KOPT-K1 (cell line): ENCODE data around the gene CPNE8.

Experiments used
- H3K27ac ChIP-seq: fragments of 200-600 bp; sonication (generic); 2 replicates; pipeline ENCODE4 v1.5.1; 2016; ENCODE audit warnings: antibody characterized with exemption, mild to moderate bottlenecking, low read depth, low read length; ENCODE audit not compliant: poor library complexity, severe bottlenecking
- H3K36me3 ChIP-seq: fragments of 200-600 bp; sonication (generic); 2 replicates; pipeline ENCODE4 v1.5.1; 2017; ENCODE audit warnings: antibody characterized with exemption, mild to moderate bottlenecking, low read length, moderate library complexity; ENCODE audit not compliant: insufficient read depth
- H3K9me3 ChIP-seq: fragments of 200-600 bp; sonication (generic); 2 replicates; pipeline ENCODE4 v1.5.1; 2017; ENCODE audit warnings: antibody characterized with exemption, low read length, mild to moderate bottlenecking; ENCODE audit not compliant: insufficient read depth, poor library complexity, severe bottlenecking

The CPNE8 gene

GRCh38 chr12:38907201-38907923 lies 2.0 kb upstream of the CPNE8 start:
- H3K36me3 ChIP-seq, result no peaks in the 10 kb centered on the region
- H3K27ac ChIP-seq, result no peak overlapping the region
- H3K9me3 ChIP-seq, result peaks cover 15% of the 10 kb centered on the region

- peaks cover 15% of the 10 kb centered on the region for H3K9me3 ChIP-seq
- H3K36me3 ChIP-seq, result no peaks in the 10 kb centered on the region
- no peak overlapping the region for H3K27ac ChIP-seq
These were observed 1.2 kb upstream of the CPNE8 start for GRCh38 chr12:38906482-38907200.

GRCh38 chr12:38904537-38905479 lies 583 bp downstream of the CPNE8 start:
- no peak overlapping the region for H3K27ac ChIP-seq

GRCh38 chr12:38903596-38903995 lies 1.8 kb downstream of the CPNE8 start:
- H3K27ac ChIP-seq, result no peak overlapping the region
- peaks cover 15% of the 10 kb centered on the region for H3K9me3 ChIP-seq
- H3K36me3 ChIP-seq, result no peaks in the 10 kb centered on the region

More at GRCh38 chr12:38904537-38905479, 583 bp downstream of the CPNE8 start:
- Histone ChIP-seq H3K36me3 (no peaks in the 10 kb centered on the region), H3K9me3 (peaks cover 15% of the 10 kb centered on the region)

DNA sequence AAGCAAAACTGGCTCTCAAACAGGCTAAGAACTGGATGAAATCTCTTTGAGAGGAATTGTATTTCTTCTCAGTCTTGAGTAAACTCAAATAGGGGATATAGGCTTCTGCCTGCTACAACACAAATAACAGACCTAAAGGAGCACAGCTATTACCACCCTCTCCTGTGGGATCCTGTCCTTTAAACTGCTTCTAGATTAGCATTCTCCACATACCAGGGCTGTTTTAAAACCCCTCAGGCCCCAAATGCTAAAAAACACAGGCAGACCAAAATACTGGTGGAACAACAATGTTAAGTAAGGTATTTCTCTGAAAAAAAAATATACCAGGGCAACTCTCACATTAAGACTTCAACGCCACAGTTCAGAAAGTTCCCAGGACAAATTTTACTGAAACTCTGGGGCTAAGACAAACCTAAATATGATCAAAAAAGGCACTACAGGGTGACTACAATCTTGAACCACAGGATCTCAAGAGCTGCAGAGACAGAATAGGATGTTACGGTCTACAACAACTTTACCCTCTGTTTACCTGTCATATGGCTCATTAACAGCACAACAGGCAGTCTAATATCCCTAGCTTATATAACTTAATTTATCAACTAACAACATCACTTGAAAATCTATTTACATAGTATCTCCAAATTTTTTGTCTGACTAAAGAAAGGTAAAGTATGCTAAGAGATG lies 7.2 kb downstream of the CPNE8 start:
- H3K36me3 ChIP-seq, result no peaks in the 10 kb centered on the region
- no peaks in the 10 kb centered on the region for H3K9me3 ChIP-seq
- H3K27ac ChIP-seq, result no peak overlapping the region

- H3K27ac ChIP-seq, result no peak overlapping the region
- H3K9me3 ChIP-seq, result no peaks in the 10 kb centered on the region
- H3K36me3 ChIP-seq, result no peaks in the 10 kb centered on the region
These were observed 9.9 kb downstream of the CPNE8 start for GRCh38 chr12:38895446-38895845.

GRCh38 chr12:38892976-38893375 lies 12.4 kb downstream of the CPNE8 start:
- Histone ChIP-seq H3K9me3 (no peaks in the 10 kb centered on the region), H3K36me3 (no peaks in the 10 kb centered on the region), H3K27ac (no peak overlapping the region)

DNA sequence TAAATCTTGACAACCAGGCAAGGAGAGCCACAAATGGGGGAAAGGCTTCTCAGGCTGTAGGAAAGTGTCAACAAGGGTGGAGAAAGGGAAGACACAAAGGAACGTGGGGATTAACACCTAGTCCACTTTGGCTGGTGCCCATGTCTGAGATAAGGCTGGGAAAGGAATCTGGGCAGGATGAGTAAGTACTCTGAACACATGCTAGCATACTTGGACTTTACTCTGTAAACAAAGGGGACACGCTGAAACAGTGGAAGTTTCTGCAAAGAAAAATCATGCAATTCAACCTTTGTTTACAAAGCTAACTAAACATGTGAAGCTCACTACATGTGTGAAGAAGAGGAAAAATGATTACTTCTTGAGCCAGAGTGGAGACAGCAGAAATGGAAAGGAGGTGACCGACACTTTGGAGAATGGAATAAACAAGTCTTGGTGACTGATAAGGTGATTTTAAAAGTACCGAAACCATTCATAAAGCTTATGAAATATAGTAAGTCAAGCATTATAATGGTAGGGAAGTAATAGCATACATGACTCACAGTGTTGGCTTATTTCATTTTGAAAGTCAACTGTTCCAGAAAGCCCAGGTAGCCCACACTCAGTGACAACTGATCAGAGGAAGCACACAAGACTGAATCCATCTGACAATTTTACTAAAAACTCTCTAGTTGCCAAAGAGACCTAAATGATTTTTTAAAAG lies 13.2 kb downstream of the CPNE8 start:
- H3K27ac ChIP-seq, result no peak overlapping the region
- H3K36me3 ChIP-seq, result no peaks in the 10 kb centered on the region
- H3K9me3 ChIP-seq, result no peaks in the 10 kb centered on the region

DNA sequence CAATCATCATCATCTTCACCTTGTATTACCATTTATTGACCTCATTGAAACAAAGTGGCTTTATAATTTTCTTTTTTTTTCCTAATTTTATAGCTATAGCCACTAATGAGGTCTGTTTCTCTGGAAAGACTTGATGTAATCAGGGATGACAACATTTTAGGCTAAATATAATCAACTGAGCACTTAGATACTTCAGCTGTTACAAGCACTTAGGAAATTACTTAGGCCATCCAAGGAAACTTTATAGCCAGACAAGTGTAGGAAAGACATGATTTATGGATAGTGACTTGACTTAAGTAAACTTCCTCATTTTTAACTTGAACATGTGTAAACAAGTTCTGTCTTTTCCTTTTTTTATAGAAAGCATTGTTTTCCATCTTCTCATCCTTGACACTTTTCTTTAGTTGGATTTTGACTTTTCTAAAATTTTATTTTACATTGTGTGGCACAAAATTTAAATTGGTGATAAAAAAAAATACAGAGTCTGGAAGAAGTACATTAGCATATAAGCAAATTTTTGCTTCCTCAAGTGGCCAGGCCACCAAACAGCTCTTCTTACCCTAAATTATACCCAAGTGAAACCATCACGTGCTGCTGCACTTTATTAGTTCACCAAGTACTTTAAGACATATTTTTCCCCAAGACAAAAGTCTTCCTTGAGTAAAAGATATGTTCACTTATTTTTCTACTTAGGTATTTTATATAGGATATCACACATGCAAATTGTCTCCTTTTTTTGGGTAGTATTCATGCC lies 15.1 kb downstream of the CPNE8 start:
- Histone ChIP-seq H3K36me3 (no peaks in the 10 kb centered on the region), H3K9me3 (no peaks in the 10 kb centered on the region), H3K27ac (no peak overlapping the region)

- H3K36me3 ChIP-seq, result no peaks in the 10 kb centered on the region
- no peaks in the 10 kb centered on the region for H3K9me3 ChIP-seq
- no peak overlapping the region for H3K27ac ChIP-seq
These were observed 16.0 kb downstream of the CPNE8 start for GRCh38 chr12:38889297-38889815.

DNA sequence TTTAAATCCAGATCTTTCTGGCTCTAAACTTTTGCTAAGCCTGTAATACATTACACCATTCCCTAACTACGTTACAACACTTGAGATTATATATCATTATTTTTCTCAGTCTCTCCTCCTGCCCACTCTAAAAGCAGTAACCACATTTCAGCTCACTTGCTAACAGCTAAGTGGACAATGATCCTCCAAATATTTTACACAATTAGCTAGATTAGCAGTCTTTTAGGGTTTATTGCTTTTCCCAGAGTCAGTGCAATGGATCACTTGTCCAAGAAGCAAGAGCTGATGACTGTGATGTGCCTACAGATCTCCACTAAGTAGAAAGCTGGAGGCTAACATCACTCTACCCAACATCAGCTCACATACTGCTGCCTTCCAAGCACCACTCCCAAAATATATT lies 17.6 kb downstream of the CPNE8 start:
- Histone ChIP-seq H3K9me3 (no peaks in the 10 kb centered on the region), H3K27ac (no peak overlapping the region), H3K36me3 (no peaks in the 10 kb centered on the region)

DNA sequence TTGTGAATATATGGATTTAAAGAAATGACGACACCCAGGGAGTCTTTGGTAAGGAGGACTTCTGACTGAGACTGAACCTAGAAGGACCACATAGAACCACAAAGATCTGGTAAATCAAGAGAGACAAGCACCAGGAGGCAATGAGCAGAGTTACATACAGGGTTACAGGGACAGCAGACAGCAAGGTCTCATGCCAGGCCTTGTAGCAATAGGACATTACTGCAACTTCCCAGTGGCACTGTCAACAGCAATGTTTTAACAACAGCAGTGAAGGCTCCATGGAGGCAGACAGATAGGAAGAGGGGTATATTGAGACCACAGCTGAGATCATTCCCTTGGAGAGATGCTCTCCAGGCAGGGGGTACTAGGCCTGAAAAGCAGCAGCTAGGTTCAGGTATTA lies 18.5 kb downstream of the CPNE8 start:
- Histone ChIP-seq H3K36me3 (no peaks in the 10 kb centered on the region), H3K27ac (no peak overlapping the region), H3K9me3 (no peaks in the 10 kb centered on the region)

DNA sequence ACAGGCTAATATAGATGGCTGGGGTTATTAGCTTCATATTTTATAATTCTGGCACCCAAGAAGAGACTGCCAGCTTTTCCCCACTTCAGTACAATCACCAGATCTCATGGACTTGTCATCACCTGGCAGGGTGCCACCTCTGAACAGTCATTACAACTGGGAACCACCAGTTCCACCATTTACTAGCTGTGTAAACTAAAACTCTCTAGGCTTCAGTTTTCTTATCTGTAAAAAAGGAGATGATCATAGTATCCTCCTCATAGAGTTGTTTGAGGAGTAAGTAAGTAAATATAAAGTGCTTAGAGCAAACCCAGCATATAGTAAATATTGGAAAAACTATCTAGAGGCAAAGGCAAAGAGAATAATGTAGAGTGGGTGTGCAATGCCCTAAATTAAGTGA lies 19.3 kb downstream of the CPNE8 start:
- Histone ChIP-seq H3K36me3 (no peaks in the 10 kb centered on the region), H3K27ac (no peak overlapping the region), H3K9me3 (no peaks in the 10 kb centered on the region)
